ENCODE data around the gene LRRC59. TPM values are rescaled to one million over a fixed set of nuclear protein-coding genes. Genes with fewer than 3 reads are reported as not detected.

The LRRC59 gene
- total RNA-seq, 1 donor from 2014 or later, result 185 TPM

- H3K9me3 Mint-ChIP-seq (ENCODE audit: unreplicated experiment), result no peaks in the 10 kb centered on the region
- Histone ChIP-seq H3K36me3 (ENCODE audit: insufficient read depth, low read length) (no peaks in the 10 kb centered on the region), H3K9me3 (ENCODE audit: insufficient read depth, low read depth, low read length) (no peaks in the 10 kb centered on the region), H3K4me2 (ENCODE audit: low read length) (no peak overlapping the region), H4K20me1 (ENCODE audit: insufficient read depth, low read length) (no peaks in the 10 kb centered on the region), H3K27ac (ENCODE audit: low read depth, low read length) (no peak overlapping the region), H3K79me2 (ENCODE audit: insufficient read depth, low read length) (no peaks in the 10 kb centered on the region), H3K4me1 (ENCODE audit: insufficient read depth, low read length) (no peaks in the 10 kb centered on the region), H3K4me3 (ENCODE audit: insufficient read depth, low read depth, low read length) (no peak overlapping the region), H3K9ac (ENCODE audit: low read length) (no peak overlapping the region), H3K27me3 (ENCODE audit: insufficient read depth, low read length) (no peaks in the 10 kb centered on the region), H2AFZ (ENCODE audit: low read depth, low read length) (no peak overlapping the region)
- H3K4me3 Mint-ChIP-seq (ENCODE audit: unreplicated experiment), result no peak overlapping the region
- peaks cover 1% of the 10 kb centered on the region for H3K36me3 Mint-ChIP-seq (ENCODE audit: low read depth, unreplicated experiment)
- H3K27me3 Mint-ChIP-seq (ENCODE audit: low read depth, unreplicated experiment), result no peaks in the 10 kb centered on the region
- no peak for FAIRE-seq
- H3K4me1 Mint-ChIP-seq (ENCODE audit: low read depth, unreplicated experiment), result peaks cover 2% of the 10 kb centered on the region
- TF ChIP-seq EZH2 (IDR thresholded peaks at IDR 0.05; ENCODE audit: insufficient read depth, low read length) (no peak), CTCF (IDR thresholded peaks at IDR 0.05; ENCODE audit: insufficient read depth, low read depth, low read length) (no peak)
- no peak for DNase-seq (ENCODE audit: low read depth)
- no peak overlapping the region for H3K27ac Mint-ChIP-seq (ENCODE audit: unreplicated experiment)
Measured at GRCh38 chr17:50439008-50439407, 41.7 kb upstream of the LRRC59 start.

GRCh38 chr17:50437409-50437808 is 40.1 kb upstream of the LRRC59 start:
- Mint-ChIP-seq H3K4me3 (ENCODE audit: unreplicated experiment) (no peak overlapping the region), H3K9me3 (ENCODE audit: unreplicated experiment) (no peaks in the 10 kb centered on the region), H3K27me3 (ENCODE audit: low read depth, unreplicated experiment) (no peaks in the 10 kb centered on the region), H3K4me1 (ENCODE audit: low read depth, unreplicated experiment) (no peaks in the 10 kb centered on the region), H3K27ac (ENCODE audit: unreplicated experiment) (no peak overlapping the region), H3K36me3 (ENCODE audit: low read depth, unreplicated experiment) (peaks cover 1% of the 10 kb centered on the region)
- no peak overlapping the region for H2AFZ ChIP-seq (ENCODE audit: low read depth, low read length)
- no peak for DNase-seq (ENCODE audit: low read depth)
- H3K79me2 ChIP-seq (ENCODE audit: insufficient read depth, low read length), result no peaks in the 10 kb centered on the region
- no peaks in the 10 kb centered on the region for H3K4me1 ChIP-seq (ENCODE audit: insufficient read depth, low read length)
- TF ChIP-seq EZH2 (IDR thresholded peaks at IDR 0.05; ENCODE audit: insufficient read depth, low read length), result no peak
- TF ChIP-seq CTCF (IDR thresholded peaks at IDR 0.05; ENCODE audit: insufficient read depth, low read depth, low read length), result no peak
- H3K36me3 ChIP-seq (ENCODE audit: insufficient read depth, low read length), result no peaks in the 10 kb centered on the region
- FAIRE-seq, result no peak
- H4K20me1 ChIP-seq (ENCODE audit: insufficient read depth, low read length), result peaks cover 3% of the 10 kb centered on the region
- H3K9me3 ChIP-seq (ENCODE audit: insufficient read depth, low read depth, low read length), result no peaks in the 10 kb centered on the region
- H3K4me3 ChIP-seq (ENCODE audit: insufficient read depth, low read depth, low read length), result no peak overlapping the region
- no peak overlapping the region for H3K4me2 ChIP-seq (ENCODE audit: low read length)
- H3K9ac ChIP-seq (ENCODE audit: low read length), result no peak overlapping the region
- H3K27me3 ChIP-seq (ENCODE audit: insufficient read depth, low read length), result no peaks in the 10 kb centered on the region
- no peak overlapping the region for H3K27ac ChIP-seq (ENCODE audit: low read depth, low read length)

- Histone ChIP-seq H3K9ac (ENCODE audit: low read length) (no peak overlapping the region), H3K9me3 (ENCODE audit: insufficient read depth, low read depth, low read length) (no peaks in the 10 kb centered on the region), H3K27me3 (ENCODE audit: insufficient read depth, low read length) (no peaks in the 10 kb centered on the region), H3K79me2 (ENCODE audit: insufficient read depth, low read length) (no peaks in the 10 kb centered on the region), H3K4me2 (ENCODE audit: low read length) (no peak overlapping the region), H3K27ac (ENCODE audit: low read depth, low read length) (no peak overlapping the region), H2AFZ (ENCODE audit: low read depth, low read length) (no peak overlapping the region), H3K4me3 (ENCODE audit: insufficient read depth, low read depth, low read length) (no peak overlapping the region), H4K20me1 (ENCODE audit: insufficient read depth, low read length) (peaks cover 9% of the 10 kb centered on the region), H3K4me1 (ENCODE audit: insufficient read depth, low read length) (no peaks in the 10 kb centered on the region), H3K36me3 (ENCODE audit: insufficient read depth, low read length) (peaks cover 2% of the 10 kb centered on the region)
- Mint-ChIP-seq H3K4me1 (ENCODE audit: low read depth, unreplicated experiment) (peaks cover under 1% of the 10 kb centered on the region), H3K27ac (ENCODE audit: unreplicated experiment) (no peak overlapping the region), H3K36me3 (ENCODE audit: low read depth, unreplicated experiment) (peaks cover 8% of the 10 kb centered on the region), H3K9me3 (ENCODE audit: unreplicated experiment) (no peaks in the 10 kb centered on the region), H3K4me3 (ENCODE audit: unreplicated experiment) (no peak overlapping the region), H3K27me3 (ENCODE audit: low read depth, unreplicated experiment) (no peaks in the 10 kb centered on the region)
- TF ChIP-seq EZH2 (IDR thresholded peaks at IDR 0.05; ENCODE audit: insufficient read depth, low read length) (no peak), CTCF (IDR thresholded peaks at IDR 0.05; ENCODE audit: insufficient read depth, low read depth, low read length) (no peak)
- FAIRE-seq, result no peak
- DNase-seq (ENCODE audit: low read depth), result no peak
Measured at GRCh38 chr17:50432125-50432762, 34.9 kb upstream of the LRRC59 start.
